GM18907 (cell line): Measurements from ENCODE around the gene DHRSX.
"Not testable (repeated sequence)": the region's sequence is repeated elsewhere in the genome, so short reads cannot be mapped to it uniquely, and the experiment has no call there.

ENCODE experiments used
- ATAC-seq: cut with Tn5 transposase; IDR thresholded peaks from one replicate; pipeline ENCODE4 v1.9.1; 2021; ENCODE audit warnings: mild to moderate bottlenecking, moderate library complexity; ENCODE audit not compliant: unreplicated experiment

The DHRSX gene

DNA sequence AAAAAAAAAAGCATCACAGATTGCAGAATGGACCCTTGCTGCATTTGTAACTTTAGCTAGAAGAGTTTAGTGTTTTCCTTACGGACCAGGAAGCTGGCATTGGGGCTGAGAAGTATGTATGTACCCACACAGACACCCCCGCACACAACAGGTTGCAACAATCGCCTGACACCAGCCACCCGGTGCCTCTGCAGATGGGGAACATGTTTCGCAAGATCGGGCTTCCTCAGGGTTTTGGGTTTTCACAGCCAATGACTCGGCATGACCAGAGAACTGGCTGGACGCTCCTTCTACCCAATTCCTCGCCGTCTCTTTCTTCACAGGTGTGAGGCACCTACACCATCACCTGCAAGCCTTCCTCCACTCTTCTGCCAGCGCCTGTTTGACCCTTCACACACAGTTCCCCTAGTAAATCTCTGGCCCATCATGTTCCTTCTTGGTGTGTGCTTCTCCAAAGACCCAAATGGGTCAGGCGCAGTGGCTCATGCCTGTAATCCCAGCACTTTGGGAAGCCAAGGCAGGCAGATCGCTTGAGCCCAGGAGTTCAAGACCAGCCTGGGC is 70.4 kb downstream of the DHRSX start:
- ATAC-seq: no peak

DNA sequence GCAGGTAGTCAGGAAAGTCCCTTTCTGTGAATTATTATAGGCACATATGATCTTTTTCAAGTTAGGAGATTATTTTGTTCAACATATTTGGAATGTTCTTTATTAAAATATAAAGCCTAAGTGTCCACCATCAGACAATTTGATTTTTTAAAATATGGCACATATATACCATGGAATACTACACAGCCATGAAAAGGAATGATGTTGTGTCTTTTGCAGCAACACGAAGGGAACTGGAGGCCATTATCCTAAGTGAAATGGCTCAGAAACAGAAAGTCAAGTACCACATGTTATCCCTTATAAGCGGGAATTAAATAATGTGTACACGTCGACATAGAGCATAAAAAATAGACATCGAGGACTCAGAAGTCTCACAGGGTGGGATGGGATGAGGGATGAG is 73.0 kb downstream of the DHRSX start:
- no peak for ATAC-seq

DNA sequence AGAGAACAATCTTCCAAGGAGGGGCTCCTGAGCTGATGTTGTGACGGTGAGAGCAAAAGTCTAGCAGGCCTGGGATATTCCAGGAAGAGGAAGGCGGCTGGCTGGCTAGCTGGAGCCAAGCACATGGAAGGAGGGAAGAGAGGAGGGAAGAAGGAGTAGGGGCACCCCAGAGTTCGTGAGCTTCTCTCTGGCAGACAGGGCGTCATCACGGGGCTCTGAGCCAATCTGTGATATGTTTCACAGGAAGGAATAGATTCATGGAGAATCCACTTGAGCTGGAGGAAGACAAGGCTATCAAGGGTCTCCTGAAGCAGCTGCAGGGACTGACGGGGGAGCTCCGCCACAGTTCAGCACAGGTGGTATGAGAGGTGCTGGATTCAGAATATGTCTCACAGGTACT is 73.6 kb downstream of the DHRSX start:
- no peak for ATAC-seq

DNA sequence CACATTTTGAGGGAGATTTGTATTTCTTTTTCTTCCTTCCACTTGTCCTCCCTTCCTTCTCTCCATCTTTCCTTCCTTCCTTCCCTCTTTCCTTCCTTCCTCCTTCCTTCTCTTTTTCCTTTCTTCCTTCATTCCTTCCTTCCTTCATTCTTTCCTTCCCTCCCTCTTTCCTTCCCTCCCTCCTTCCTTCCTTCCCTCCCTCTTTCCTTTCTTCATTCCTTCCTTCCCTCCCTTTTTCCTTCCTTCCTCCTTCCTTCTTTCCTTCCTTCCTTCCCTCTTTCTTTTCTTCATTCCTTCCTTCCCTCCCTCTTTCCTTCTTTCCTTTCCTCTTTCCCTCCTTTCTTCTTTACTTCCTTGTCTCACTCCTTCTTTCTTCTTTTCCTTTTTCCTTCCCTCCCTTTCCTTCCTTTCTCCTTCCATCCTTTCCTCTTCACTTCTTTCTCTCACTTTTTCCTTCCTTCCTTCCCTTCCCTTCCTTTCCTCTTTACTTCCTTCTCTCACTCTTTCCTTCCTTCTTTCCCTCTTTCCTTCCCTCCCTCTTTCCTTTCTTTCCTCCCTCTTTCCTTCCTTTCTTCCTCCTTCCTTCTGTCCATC is 74.4 kb downstream of the DHRSX start:
- no peak for ATAC-seq

DNA sequence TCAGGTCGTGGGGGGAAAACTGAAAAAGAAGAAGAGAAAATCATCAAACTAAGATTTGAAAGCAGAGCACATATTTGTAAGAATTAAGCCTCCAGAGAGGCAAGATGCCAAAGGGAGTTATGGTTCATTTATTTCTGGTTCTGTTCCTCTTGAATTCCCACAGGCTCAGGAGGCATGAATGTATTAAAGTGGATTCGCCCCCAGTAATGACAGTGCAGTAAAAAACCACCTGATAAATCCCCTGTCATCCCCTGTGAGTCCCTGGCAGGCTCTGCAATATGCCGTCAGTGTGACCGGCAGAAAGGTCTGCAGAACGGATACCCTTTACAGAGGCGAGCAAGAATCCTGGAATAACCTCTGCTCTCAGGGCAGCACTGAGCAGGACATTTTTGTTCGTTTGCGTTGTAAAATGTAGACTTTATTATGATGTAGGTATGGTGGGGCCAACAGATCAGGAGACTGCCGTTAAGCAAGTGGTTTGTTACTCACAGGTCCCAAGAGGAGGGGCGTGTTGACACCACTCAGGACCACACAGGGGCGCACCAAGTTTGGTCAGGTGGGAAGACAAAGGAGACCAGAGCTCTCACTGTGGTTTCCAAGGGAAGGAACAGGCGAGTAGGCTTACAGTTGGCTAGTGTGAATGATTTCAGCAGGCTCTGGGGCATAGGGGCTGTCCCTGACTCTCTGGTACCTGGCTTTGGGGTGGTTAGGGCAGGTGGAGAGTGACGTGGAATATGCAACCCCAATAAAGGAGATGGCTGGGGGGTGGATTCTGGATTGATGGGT is 75.3 kb downstream of the DHRSX start:
- ATAC-seq: no peak

DNA sequence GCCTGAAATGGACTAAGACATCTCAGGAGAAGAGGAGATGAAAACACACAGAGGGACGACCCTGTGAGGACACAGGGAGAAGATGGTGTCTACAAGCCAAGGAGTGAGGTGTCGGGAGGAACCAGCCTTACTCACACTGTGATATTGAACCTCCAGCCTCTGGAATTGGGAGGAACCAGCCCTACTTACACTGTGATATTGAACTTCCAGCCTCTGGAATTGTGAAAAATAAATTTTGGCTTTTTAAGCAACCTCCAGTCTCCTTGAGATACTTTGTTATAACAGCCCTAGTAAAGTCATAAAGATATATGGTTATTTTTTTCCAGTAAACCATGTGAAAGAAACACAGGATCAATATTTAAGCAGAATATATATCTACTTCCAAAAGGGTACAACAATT is 76.5 kb downstream of the DHRSX start:
- ATAC-seq: no peak

DNA sequence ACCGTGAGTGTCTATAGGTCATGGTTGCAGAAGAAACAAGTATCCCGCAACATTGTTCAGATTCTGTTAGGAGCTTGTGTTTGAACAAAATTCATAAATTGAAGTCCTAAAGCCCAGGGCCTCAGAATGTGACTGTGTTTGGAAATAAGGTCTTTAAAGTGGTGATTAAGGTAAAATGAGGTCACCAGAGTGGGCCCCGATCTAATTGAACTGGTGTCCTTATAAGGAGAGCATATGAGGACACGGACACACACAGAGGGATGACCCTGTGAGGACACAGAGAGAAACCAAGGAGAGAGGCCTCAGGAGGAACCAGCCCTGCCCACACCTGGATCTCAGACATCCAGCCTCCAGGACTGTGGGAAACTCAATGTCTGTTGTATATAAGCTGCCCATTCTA is 76.9 kb downstream of the DHRSX start:
- no peak for ATAC-seq

DNA sequence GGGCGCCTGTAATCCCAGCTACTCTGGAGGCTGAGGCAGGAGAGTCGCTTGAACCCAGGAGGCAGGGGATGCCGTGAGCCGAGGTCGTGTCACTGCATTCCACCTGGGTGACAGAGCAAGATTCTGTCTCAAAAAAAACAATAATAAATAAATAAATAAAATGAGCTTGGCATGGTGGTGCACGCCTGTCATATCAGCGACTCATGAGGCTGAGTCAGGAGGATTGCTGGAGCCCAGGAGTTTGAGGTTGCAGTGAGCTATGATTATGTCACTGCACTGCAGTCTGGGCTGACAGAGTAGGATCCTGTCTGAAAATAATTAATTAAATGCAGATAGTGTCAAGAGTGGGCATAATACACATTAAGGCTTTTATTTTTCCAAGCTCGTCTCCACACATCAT is 77.5 kb downstream of the DHRSX start:
- ATAC-seq: no peak

DNA sequence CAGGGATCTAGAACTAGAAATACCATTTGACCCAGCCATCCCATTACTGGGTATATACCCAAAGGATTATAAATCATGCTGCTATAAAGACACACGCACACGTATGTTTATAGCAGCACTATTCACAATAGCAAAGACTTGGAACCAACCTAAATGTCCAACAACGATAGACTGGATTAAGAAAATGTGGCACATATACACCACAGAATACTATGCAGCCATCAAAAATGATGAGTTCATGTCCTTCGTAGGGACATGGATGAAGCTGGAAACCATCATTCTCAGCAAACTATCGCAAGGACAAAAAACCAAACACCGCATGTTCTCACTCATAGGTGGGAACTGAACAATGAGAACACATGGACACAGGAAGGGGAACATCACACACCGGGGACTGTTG is 81.4 kb downstream of the DHRSX start:
- not testable (repeated sequence) for ATAC-seq

DNA sequence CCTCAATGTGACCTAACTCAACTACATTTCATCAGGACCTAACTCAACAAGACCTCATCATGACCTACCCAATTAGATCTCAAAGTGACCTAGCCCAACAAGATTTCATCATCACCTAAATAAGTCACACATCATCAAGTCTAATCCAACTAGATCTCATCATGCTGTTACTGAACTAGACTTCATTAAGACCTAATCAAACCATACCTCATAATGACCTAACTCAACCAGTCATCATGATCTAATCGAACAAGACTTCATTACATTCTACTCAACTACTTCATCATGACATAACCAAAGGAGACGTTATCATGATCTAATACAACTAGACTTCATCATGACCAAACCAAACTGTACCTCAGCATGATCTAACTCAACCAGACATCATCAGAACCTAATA is 82.8 kb downstream of the DHRSX start:
- ATAC-seq: no peak

DNA sequence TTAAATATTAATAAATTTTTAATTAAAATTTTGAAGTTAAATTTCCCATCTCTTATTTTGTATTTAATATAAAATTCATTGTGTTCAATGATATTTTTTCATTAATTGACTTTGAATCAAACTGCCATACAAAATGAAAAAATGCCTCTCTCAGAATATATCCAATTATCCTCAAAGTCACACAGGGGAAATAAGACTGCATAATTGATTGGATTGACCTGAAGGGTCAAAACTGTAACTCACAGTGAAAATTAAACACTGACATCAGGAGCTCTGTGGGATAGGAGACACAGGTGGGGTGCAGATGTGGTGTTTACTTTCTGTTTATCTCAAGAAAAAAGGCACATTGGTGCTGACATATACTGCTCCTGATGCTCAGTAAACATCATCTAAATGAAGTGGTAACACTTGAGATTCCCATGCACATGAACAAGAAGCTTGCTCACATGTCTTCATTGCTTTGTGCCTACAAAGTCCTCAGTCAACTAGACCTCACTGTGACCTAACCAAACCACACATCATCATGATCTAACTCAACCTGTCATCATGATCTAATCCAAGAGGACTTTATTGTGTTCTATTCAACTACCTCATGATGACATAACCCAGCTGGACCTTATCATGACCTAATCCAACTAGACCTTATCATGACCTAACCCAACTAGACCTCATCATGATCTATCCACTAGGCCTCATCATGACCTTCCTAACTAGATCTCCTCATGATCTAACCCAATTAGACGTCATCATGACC is 83.7 kb downstream of the DHRSX start:
- ATAC-seq: no peak

DNA sequence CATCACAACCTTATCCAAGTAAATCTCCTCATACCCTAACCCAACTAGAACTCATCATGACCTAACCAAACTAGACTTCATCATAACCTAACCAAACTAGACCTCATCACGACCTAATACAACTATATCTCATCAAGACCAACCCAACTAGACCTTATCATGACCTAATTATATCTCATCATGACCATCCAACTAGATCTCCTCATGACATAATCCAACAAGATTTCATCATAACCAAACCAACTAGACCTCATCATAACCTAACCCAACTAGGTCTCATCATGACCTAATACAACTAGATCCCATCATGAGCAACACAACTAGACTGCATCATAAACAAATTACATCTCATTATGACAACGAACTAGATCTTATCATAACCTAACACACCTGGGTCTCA is 86.4 kb downstream of the DHRSX start:
- ATAC-seq: no peak

DNA sequence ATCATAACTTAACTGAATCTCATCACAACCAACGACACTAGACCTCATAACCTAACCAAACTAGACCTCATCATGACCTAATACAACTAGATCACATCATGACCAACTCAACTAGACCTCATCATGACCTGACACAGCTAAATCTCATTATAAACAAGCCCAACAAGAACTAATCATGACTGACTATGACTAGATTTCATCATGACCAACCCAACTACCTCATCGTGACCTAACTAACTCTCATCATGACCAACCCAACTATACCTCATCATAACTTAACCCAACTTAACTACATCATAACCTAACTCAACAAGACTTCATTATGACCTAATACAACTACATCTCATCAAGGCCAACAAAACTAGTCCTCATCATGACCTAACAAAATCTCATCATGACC is 86.8 kb downstream of the DHRSX start:
- no peak for ATAC-seq

DNA sequence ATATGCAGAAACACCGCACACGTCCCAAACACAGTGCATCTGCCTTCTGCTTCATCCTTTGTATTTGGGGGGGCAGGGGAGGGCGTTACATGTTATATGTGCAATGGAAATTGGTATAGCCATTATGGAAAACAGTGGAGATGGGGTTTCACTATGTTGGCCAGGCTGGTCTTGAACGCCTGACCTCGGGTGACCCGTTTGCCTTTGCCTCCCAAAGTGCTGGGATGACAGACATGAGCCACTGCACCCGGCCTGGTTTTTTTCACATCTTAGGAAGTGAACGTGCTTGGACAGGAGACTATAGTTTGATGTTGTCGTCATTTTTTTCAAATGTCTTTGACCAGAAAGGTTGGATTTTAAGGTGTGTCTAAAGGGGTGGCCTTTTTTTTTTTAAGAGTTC is 88.6 kb downstream of the DHRSX start:
- ATAC-seq: no peak

DNA sequence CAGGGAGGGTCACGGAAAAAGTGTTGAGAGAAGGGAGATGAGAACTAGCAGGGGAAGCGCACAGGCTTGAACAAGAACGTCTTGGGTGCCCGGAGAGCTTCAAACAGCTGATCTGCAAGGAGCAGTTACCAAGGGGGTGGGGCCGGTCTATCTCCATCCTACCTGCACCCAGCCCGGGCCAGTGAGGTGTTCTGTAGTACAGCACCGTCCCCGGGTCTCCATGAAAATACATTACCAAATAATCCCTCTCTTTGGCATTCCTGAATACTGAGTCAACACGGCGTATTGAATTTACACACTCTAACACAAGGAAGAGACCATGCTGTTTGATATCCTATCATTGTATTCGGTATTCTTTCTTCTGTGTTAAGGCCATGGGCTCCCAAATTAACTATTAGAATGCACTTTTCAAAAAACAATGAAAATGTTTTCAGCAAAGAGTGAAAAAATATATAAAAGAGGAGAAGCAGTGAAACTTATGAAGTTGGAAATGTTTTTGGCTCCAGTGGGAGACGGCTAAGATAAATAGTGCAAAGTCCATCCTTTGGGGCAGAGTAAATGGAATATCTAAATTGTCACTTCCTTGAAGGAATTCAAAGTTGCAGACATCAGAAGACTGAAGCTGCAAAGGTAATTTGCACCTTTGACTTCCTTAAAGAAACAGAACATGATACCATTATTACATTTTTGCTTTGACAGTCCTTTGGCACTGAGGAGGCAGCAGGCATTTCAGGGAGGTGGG is 90.3 kb downstream of the DHRSX start:
- ATAC-seq: no peak

DNA sequence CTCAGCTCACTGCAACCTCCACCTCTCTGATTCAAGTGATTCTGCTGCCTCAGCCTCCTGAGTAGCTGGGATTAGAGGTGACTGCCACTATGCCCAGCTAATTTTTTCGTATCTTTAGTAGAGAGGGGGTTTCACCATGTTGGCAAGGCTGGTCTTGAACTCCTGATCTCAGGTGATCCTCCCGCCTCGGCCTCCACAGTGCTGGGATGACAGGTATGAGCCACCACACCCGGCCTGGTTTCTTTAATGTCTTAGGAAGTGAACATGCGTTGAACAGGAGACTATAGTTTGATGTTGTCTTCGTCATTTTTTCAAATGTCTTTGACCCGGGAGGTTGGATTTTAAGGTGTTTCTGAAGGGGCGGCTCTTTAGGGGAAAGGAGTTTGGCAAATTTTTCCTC is 91.0 kb downstream of the DHRSX start:
- no peak for ATAC-seq

DNA sequence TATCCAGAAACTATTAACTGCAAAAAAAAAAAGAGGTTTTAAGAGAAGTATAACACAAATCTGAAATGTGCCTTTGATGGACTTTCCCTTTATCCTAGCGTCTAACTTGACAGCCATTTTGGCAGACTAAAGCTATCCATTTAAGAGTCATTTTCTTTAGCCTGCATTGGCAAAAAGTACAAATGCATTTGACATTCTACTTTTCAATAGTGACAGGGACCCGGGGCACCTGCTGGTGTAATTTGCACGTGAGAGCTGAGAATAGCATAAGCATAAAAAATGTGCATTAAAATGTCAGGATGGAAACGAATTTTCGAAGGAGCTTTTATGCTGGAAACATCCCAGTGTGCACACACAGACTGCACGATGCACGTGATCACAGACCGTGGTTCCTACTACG is 91.9 kb downstream of the DHRSX start:
- no peak for ATAC-seq

DNA sequence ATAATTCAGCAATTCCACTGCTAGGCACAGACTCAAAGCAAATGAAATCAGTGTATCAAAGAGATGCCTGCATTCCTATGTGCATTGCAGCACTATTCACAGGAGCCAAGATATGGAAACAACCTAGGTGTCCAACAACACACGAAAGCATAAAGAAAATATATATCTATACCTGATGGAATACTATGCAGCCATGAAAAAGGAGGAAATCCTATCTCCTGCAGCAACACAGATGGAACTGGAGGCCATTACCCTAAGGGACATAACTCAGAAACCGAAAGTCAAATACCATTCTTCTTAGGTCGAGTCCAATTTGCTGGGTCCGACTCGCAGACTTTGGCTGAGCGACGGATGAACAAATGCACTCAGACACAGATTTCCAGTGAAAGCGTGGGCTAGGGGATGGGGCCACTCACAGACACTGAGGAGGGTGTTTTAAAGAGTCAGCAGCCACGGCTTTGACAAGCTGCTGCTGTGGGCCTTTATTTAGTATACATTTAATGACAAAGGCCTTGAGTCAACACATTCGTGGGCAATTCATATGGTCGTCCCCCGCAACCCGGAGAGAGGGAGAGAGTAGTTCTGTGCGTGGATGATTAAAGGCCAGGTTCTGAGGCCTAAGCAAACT is 93.8 kb downstream of the DHRSX start:
- ATAC-seq: no peak

DNA sequence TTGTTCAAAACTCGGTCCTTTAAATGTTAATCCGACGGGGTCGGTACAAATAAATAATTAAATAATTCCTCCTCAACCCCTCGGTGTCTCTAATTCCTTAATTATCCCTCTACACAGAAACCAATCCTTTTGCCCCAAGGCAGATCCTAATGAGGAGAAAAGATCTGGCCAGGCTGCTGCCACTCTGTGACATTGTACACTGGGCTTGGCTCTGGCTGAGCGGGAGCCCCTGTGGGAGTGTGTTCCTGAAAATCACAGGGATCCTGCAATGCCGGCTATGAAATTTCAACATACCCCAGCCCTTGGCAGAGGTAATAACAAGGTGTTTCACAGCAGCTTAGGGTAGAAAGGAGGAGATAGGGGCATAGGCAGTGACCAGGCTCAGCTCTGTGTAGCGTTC is 96.0 kb downstream of the DHRSX start:
- no peak for ATAC-seq

DNA sequence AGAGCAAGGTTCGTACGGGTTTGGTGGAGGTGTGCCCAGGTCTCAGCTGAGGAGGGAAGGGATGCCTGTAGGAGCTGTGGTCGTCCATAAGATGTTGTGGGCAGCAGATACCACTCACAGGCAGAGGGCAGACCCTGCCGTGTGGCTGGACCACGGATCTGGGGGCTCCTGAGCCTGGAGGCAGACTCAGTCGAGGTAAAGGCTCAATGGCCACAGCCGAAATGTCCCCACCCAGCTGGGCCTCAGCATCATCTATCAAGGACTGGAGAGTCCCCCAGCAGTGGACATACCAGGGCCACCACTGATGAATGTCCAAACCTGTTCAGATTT is 98.5 kb downstream of the DHRSX start:
- ATAC-seq: no peak
